Mesangial cell (primary cell): ENCODE results near the gene KMT2A. TPM values are rescaled to one million over a fixed set of nuclear protein-coding genes. Genes with fewer than 3 reads are reported as not detected.

Experiments used
- total RNA-seq: library from RNA; depleted of rRNA; stranded (reverse); fragments of >200 nt; gene quantifications from 2 replicates; pipeline ENCODE4 v1.2.3, GENCODE V29; 2015

Gene KMT2A
- 27.7 and 59.3 TPM in 2 replicates for total RNA-seq

GRCh38 chr11:118435893-118436624 is at the start of gene KMT2A:
Gene KMT2A, plus strand, starts transcription at chr11:118436492. Its CDS starts 21 bp downstream, at chr11:118436513.

GRCh38 chr11:118401151-118401879 is 35.0 kb upstream of the KMT2A start, which contains the start of gene ATP5MG:
Gene ATP5MG, plus strand, starts transcription at chr11:118401606. Its CDS starts 60 bp downstream, at chr11:118401666.

GRCh38 chr11:118527109-118527508 is 90.8 kb downstream of the KMT2A start, which contains the start of gene TTC36:
Gene TTC36, plus strand, starts transcription at chr11:118527474. Its CDS starts 21 bp downstream, at chr11:118527495.

DNA sequence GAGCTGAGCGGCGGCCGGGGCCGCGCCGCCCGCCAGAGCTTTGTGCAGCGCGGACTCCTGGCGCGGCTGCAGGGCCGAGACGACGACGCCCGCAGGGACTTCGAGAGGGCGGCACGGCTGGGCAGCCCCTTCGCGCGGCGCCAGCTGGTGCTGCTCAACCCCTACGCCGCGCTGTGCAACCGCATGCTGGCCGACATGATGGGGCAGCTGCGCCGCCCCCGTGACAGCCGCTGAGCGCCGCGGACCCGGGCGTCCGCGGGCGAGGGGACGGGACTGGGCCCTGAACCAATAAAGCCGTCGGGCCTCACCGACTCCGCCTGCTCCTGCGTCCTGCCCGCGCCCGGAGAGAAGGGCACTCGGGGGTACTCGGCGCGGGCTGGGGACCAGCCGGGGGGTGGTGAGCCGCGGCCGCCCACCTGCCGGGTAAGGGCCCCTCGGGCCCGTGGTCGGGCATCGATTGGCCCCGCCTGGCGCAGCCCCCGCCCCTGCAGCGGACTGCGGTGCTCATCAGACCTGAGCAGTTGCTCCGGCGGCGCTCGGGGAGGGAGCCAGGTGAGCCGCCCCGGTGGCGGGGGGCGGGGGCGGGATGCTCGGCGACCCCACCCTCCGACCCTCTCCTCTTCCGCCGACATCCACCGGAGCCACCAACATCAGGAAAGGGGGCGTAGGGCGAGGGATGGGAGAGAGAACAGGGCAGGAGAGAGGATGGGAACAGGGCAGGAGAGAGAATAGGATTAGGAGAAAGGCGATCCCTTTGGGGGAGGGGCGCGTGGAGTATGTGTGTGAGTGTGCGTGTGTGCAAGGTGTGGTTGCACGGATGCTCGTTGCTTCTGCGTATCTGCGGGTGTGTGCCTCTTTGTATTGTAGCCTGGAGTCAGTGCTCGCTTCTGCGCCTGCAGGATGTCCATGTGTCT is 94.6 kb downstream of the KMT2A start, which contains the start of gene TMEM25:
Gene TMEM25 (plus strand): TSS at position 510 of the 914 bp plus-strand sequence. CDS start 610 bp downstream, outside the sequence.

DNA sequence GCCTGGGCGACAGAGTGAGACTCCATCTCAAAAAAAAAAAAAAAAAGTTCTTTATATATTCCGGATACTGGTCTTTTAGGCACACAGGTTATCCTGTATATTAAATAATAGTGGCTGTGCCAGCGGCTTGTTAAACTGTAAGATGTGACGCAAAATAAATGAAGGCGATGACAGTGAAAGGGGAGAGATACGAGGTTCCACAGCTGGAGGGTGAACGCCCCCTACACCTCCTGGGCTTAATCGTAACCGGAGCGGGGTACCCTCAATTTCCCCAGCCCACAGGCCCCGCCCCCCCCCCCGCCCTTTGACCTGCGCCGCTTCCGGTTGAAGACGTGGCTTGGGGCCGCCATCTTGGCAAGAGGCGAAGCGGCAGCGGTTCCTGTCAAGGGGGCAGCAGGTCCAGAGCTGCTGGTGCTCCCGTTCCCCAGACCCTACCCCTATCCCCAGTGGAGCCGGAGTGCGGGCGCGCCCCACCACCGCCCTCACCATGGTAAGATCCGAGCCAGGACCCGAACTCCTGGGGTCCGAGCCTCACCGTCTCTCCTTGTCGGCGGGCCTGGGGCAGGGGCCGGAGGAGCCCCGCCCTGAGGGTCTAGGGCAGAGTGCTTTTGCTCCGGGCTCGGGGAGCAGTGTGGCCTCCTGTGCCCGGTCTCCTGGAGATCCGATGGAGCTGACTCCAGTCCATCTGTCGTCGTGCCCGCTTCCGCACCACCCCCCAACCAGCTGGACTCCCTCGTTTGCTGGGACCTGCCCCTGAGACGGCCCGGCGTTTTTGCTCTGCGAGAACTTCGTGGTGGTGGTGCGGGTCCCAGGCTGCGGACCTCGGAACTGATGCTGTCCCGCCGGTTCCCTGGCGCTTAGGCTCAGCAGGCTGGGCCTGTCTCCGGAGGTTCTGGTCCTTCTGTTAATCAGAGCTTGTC is 136.0 kb downstream of the KMT2A start, which contains the start of gene ARCN1:
Gene ARCN1 (plus strand): TSS at position 349 of the 920 bp plus-strand sequence. CDS start 139 bp downstream, at position 488.

Other genes with a start within 250 kb of the KMT2A start
- not detected in 2 replicates for gene JAML, start 211.5 kb upstream of the KMT2A start, total RNA-seq
- 2.5 and 2.8 TPM in 2 replicates for gene MPZL3, start 184.1 kb upstream of the KMT2A start, total RNA-seq
- gene MPZL2, start 172.2 kb upstream of the KMT2A start, total RNA-seq, result 0.16 and 3.8 TPM in 2 replicates
- gene CD3E, start 131.8 kb upstream of the KMT2A start, total RNA-seq, result not detected in 2 replicates
- not detected in 2 replicates for gene CD3D, start 93.8 kb upstream of the KMT2A start, total RNA-seq
- not detected in 2 replicates for gene CD3G, start 92.1 kb upstream of the KMT2A start, total RNA-seq
- 28.2 and 33.0 TPM in 2 replicates for gene UBE4A, start 76.9 kb upstream of the KMT2A start, total RNA-seq
- 37.1 and 55.1 TPM in 2 replicates for gene ATP5MG, start 34.9 kb upstream of the KMT2A start, total RNA-seq
- 0.38 and 0.49 TPM in 2 replicates for gene TTC36, start 91.0 kb downstream of the KMT2A start, total RNA-seq
- gene TMEM25, start 94.7 kb downstream of the KMT2A start, total RNA-seq, result 31.1 and 40.8 TPM in 2 replicates
- gene IFT46, start 129.4 kb downstream of the KMT2A start, total RNA-seq, result 16.0 and 17.1 TPM in 2 replicates
- 82.3 and 105 TPM in 2 replicates for gene ARCN1, start 135.9 kb downstream of the KMT2A start, total RNA-seq
- gene PHLDB1, start 171.1 kb downstream of the KMT2A start, total RNA-seq, result 103 and 170 TPM in 2 replicates
- gene TREH, start 243.2 kb downstream of the KMT2A start, total RNA-seq, result not detected in 2 replicates